ENCODE measurements around the gene LCE3A. TPM values are rescaled to one million over a fixed set of nuclear protein-coding genes. Genes with fewer than 3 reads are reported as not detected.

LCE3A gene
- total RNA-seq, 1 donor from 2014 or later, result not detected

Other genes starting within 250 kb of the LCE3A start
- gene CRNN, start 208.8 kb downstream of the LCE3A start, total RNA-seq, result not detected in 2 replicates
- not detected in 2 replicates for gene LCE5A, start 112.3 kb downstream of the LCE3A start, total RNA-seq
- not detected in 2 replicates for gene CRCT1, start 108.6 kb downstream of the LCE3A start, total RNA-seq
- gene LCE3E, start 56.3 kb downstream of the LCE3A start, total RNA-seq, result not detected in 2 replicates
- not detected in 2 replicates for gene LCE3D, start 42.6 kb downstream of the LCE3A start, total RNA-seq
- not detected in 2 replicates for gene LCE3C, start 22.9 kb downstream of the LCE3A start, total RNA-seq
- gene LCE3B, start 9.3 kb downstream of the LCE3A start, total RNA-seq, result not detected in 2 replicates
- gene LCE2D, start 40.3 kb upstream of the LCE3A start, total RNA-seq, result not detected in 2 replicates
- gene LCE2C, start 52.2 kb upstream of the LCE3A start, total RNA-seq, result not detected in 2 replicates
- gene LCE2B, start 63.0 kb upstream of the LCE3A start, total RNA-seq, result not detected in 2 replicates
- not detected in 2 replicates for gene LCE2A, start 75.2 kb upstream of the LCE3A start, total RNA-seq
- gene LCE4A, start 85.1 kb upstream of the LCE3A start, total RNA-seq, result not detected in 2 replicates
- not detected in 2 replicates for gene KPRP, start 134.9 kb upstream of the LCE3A start, total RNA-seq
- gene LCE1F, start 152.0 kb upstream of the LCE3A start, total RNA-seq, result not detected in 2 replicates
- gene LCE1E, start 163.2 kb upstream of the LCE3A start, total RNA-seq, result not detected in 2 replicates
- gene LCE1D, start 173.6 kb upstream of the LCE3A start, total RNA-seq, result not detected in 2 replicates
- not detected in 2 replicates for gene LCE1C, start 183.5 kb upstream of the LCE3A start, total RNA-seq
- gene LCE1B, start 188.9 kb upstream of the LCE3A start, total RNA-seq, result not detected in 2 replicates
- not detected in 2 replicates for gene LCE1A, start 204.4 kb upstream of the LCE3A start, total RNA-seq
- gene LCE6A, start 219.8 kb upstream of the LCE3A start, total RNA-seq, result not detected in 2 replicates
- not detected in 2 replicates for gene LCE7A, start 236.9 kb upstream of the LCE3A start, total RNA-seq